ENCODE measurements around the gene KCNK4. TPM values are rescaled to one million over a fixed set of nuclear protein-coding genes. Genes with fewer than 3 reads are reported as not detected.
A peak's percentile ranks its signal among the peaks of the same experiment; 100 is the strongest.

KCNK4 gene
- not detected for total RNA-seq (2013)
- polyA plus RNA-seq (not detected), polyA minus RNA-seq (0.32 TPM in 1 of 2 replicates, not detected in the other), total RNA-seq (0 to 0.41 (median 0.04) reads per million in 11 experiments)

- H3K4me2 ChIP-seq (replicated peaks; ENCODE audit: extremely low read depth, low read length, poor library complexity, severe bottlenecking): peak within 1 kb of the TSS; percentile 54
These were observed at the start of gene KCNK4 for GRCh38 chr11:64291262-64291751. Gene KCNK4 (plus strand): TSS chr11:64291302. CDS start chr11:64293019, 1,717 bp downstream.

More at GRCh38 chr11:64291262-64291751, at the start of gene KCNK4:
- H3K27ac Mint-ChIP-seq: no peak within 1 kb of the TSS
- Histone ChIP-seq H3K79me2 (ENCODE audit: insufficient read depth, low read length) (no peaks in the 10 kb centered on the region), H3K27ac (ENCODE audit: low read depth in 1 of 2, low read length in 2 of 2) (no peak within 1 kb of the TSS), H2AFZ (ENCODE audit: insufficient read depth, low read depth, low read length, poor library complexity, severe bottlenecking) (no peak within 1 kb of the TSS), H3K9me3 (replicated peaks in 1 of 2; ENCODE audit: control insufficient read depth in 1 of 2, insufficient read depth in 1 of 2, low read length in 2 of 2) (peaks cover 4 to 29% of the 10 kb centered on the region in 2 donors), H3K36me3 (replicated peaks in 1 of 2; ENCODE audit: control insufficient read depth in 1 of 2, insufficient read depth in 2 of 2, low read length in 2 of 2) (no peaks in the 10 kb centered on the region), H3K4me1 (ENCODE audit: control insufficient read depth in 1 of 2, insufficient read depth in 2 of 2, low read length in 2 of 2) (peaks cover 5 to 19% of the 10 kb centered on the region in 2 donors), H3K27me3 (ENCODE audit: control insufficient read depth in 2 of 2, insufficient read depth in 2 of 2, low read length in 2 of 2) (peaks cover 43 to 57% of the 10 kb centered on the region in 2 donors), H3K4me3 (replicated peaks in 1 of 3; ENCODE audit: low read depth in 2 of 3, low read length in 3 of 3) (peak within 1 kb of the TSS in 1 of 3 experiments; percentile 25), H4K20me1 (ENCODE audit: insufficient read depth, low read length) (no peaks in the 10 kb centered on the region), H3K9ac (ENCODE audit: insufficient read depth, low read length, poor library complexity, severe bottlenecking) (no peak within 1 kb of the TSS)
- H3K36me3 Mint-ChIP-seq: peaks cover 5 to 15% of the 10 kb centered on the region in 2 donors
- H3K4me1 Mint-ChIP-seq: peaks cover 13% of the 10 kb centered on the region
- TF ChIP-seq CTCF (IDR thresholded peaks at IDR 0.05): no peak
- H3K27me3 Mint-ChIP-seq (ENCODE audit: low read depth in 3 of 3): peaks cover 57 to 76% (median 61%) of the 10 kb centered on the region in 3 donors
- H3K4me3 Mint-ChIP-seq: peak within 1 kb of the TSS in 1 of 2 donors; percentile 81
- intact Hi-C loops (cut with micrococcal nuclease): no loop called here
- peaks cover 0 to 20% (median 3%) of the 10 kb centered on the region in 7 donors for H3K9me3 Mint-ChIP-seq
- DNase-seq: no peak
- WGBS (ENCODE audit: insufficient coverage): 4% methylated on average over 45 of the region's 45 CpGs
